Body of pancreas (tissue), 4 donors: ENCODE measurements around the gene BPIFB4. TPM values are rescaled to one million over a fixed set of nuclear protein-coding genes. Genes with fewer than 3 reads are reported as not detected.

Experiments used
- ATAC-seq: fragments of 150-250 bp; one replicate; pipeline ENCODE4 v1.9.1; 2016
- DNase-seq, 4 donors: peaks; one replicate each; pipeline ENCODE4 v3.0.0-alpha.2; 2019
- H3K27ac ChIP-seq, 4 donors: fragments of 200-600 bp; sonication (generic); 1 replicate in 3 of 4; 2 replicates in 1 of 4; pipeline versions ENCODE4 v1.5.1 to v1.6.1; 2016 to 2019; ENCODE audit warnings: mild to moderate bottlenecking in 1 of 4, mixed read lengths in 1 of 4, moderate library complexity in 1 of 4
- H3K27me3 ChIP-seq, 2 donors: fragments of 200-600 bp; sonication (generic); one replicate each; pipeline ENCODE4 v1.6.0; 2016; ENCODE audit warnings: mild to moderate bottlenecking in 1 of 2
- H3K36me3 ChIP-seq, 2 donors: fragments of 200-600 bp; sonication (generic); replicated peaks in 1 of 2; 2 replicates each; pipeline ENCODE4 v1.5.1; 2016; ENCODE audit warnings: low read depth in 2 of 2; ENCODE audit not compliant: insufficient read depth in 1 of 2
- H3K4me1 ChIP-seq: fragments of 200-600 bp; sonication (generic); one replicate; pipeline ENCODE4 v1.6.0; 2016
- H3K4me3 ChIP-seq, 2 donors: fragments of 200-600 bp; sonication (generic); 1 replicate in 1 of 2; 2 replicates in 1 of 2; pipeline ENCODE4 v1.5.1; 2016 to 2019
- H3K9me3 ChIP-seq, 3 donors: fragments of 200-600 bp; sonication (generic); 1 replicate in 2 of 3; 2 replicates in 1 of 3; pipeline ENCODE4 v1.5.1; 2016
- CTCF ChIP-seq, 7 experiments: fragments of 450-650 bp in 4 of 7; fragments of 200-600 bp in 3 of 7; sonication (generic) in 3 of 7; IDR thresholded peaks; one replicate each; pipeline ENCODE4 v1.5.1; 2016 to 2019; ENCODE audit warnings: antibody characterized with exemption in 7 of 7
- POLR2A ChIP-seq, 3 donors: fragments of 450-650 bp; IDR thresholded peaks; one replicate each; pipeline ENCODE4 v1.6.1; 2016; ENCODE audit warnings: antibody characterized with exemption in 3 of 3, mild to moderate bottlenecking in 2 of 3
- whole genome bisulfite sequencing, 2 donors: methylation state at CpG; one replicate each; pipeline ENCODE4 v1.1.5; 2017; 5-methylcytosine and 5-hydroxymethylcytosine counted together
- intact Hi-C: fragments of 100-400 bp; cut with DNase I; formaldehyde crosslinking; loops from one replicate; pipeline ENCODE4 v1.15.1; 2023
- total RNA-seq, 2 donors: library from RNA; depleted of rRNA; stranded (reverse); fragments of >200 nt; gene quantifications; one replicate each; pipeline ENCODE4 v1.1.0, GENCODE V29; 2016

Gene BPIFB4
- total RNA-seq, 2 donors from 2014 or later: not detected

GRCh38 chr20:33033381-33033780 is 46.1 kb upstream of the BPIFB4 start:
- Histone ChIP-seq H3K36me3 (no peaks in the 10 kb centered on the region), H3K27me3 (no peaks in the 10 kb centered on the region), H3K9me3 (no peaks in the 10 kb centered on the region), H3K4me3 (no peak overlapping the region), H3K4me1 (no peaks in the 10 kb centered on the region), H3K27ac (no peak overlapping the region)
- WGBS, 2 donors: 53 to 60% methylated on average over 4 to 5 of the region's 5 CpGs
- no peak for ATAC-seq
- no peak for TF ChIP-seq POLR2A (IDR thresholded peaks at IDR 0.05)
- no peak for TF ChIP-seq CTCF (IDR thresholded peaks at IDR 0.05)
- no peak for DNase-seq
- intact Hi-C loops: no loop called here

- no peaks in the 10 kb centered on the region for H3K9me3 ChIP-seq
- DNase-seq (no peak), ATAC-seq (no peak)
- 53 to 64% methylated on average over 3 to 5 of the region's 5 CpGs for WGBS, 2 donors
- H3K4me3 ChIP-seq: no peak overlapping the region
- no peaks in the 10 kb centered on the region for H3K4me1 ChIP-seq
- H3K27me3 ChIP-seq: no peaks in the 10 kb centered on the region
- TF ChIP-seq CTCF (IDR thresholded peaks at IDR 0.05) (no peak), POLR2A (IDR thresholded peaks at IDR 0.05) (no peak)
- intact Hi-C loops: no loop called here
- H3K27ac ChIP-seq: no peak overlapping the region
- no peaks in the 10 kb centered on the region for H3K36me3 ChIP-seq
Measured at GRCh38 chr20:33034115-33034514, 45.3 kb upstream of the BPIFB4 start.

GRCh38 chr20:33034901-33035492 is 44.4 kb upstream of the BPIFB4 start:
- H3K27ac ChIP-seq: no peak overlapping the region
- no peaks in the 10 kb centered on the region for H3K4me1 ChIP-seq
- TF ChIP-seq CTCF (IDR thresholded peaks at IDR 0.05): no peak
- TF ChIP-seq POLR2A (IDR thresholded peaks at IDR 0.05): no peak
- no peak for ATAC-seq
- WGBS, 2 donors: 65 to 69% methylated on average over 3 to 6 of the region's 6 CpGs
- no peak for DNase-seq
- no peaks in the 10 kb centered on the region for H3K27me3 ChIP-seq
- H3K4me3 ChIP-seq: no peak overlapping the region
- intact Hi-C loops: no loop called here
- H3K9me3 ChIP-seq: no peaks in the 10 kb centered on the region
- H3K36me3 ChIP-seq: no peaks in the 10 kb centered on the region

GRCh38 chr20:33037456-33037855 is 42.0 kb upstream of the BPIFB4 start:
- WGBS, 2 donors: 57 to 60% methylated on average over 2 to 5 of the region's 5 CpGs
- no peak for TF ChIP-seq CTCF (IDR thresholded peaks at IDR 0.05)
- no peak for TF ChIP-seq POLR2A (IDR thresholded peaks at IDR 0.05)

GRCh38 chr20:33038243-33038642 is 41.2 kb upstream of the BPIFB4 start:
- no peak overlapping the region for H3K4me3 ChIP-seq
- 69 to 77% methylated on average over 4 of the region's 4 CpGs for WGBS, 2 donors
- no peak for TF ChIP-seq CTCF (IDR thresholded peaks at IDR 0.05)
- no peak for TF ChIP-seq POLR2A (IDR thresholded peaks at IDR 0.05)

More at GRCh38 chr20:33037456-33037855, 42.0 kb upstream of the BPIFB4 start:
- no peaks in the 10 kb centered on the region for H3K27me3 ChIP-seq
- no peaks in the 10 kb centered on the region for H3K4me1 ChIP-seq
- H3K9me3 ChIP-seq: no peaks in the 10 kb centered on the region
- ATAC-seq (no peak), DNase-seq (no peak)
- H3K27ac ChIP-seq: no peak overlapping the region
- intact Hi-C loops: no loop called here
- H3K4me3 ChIP-seq: no peak overlapping the region
- no peaks in the 10 kb centered on the region for H3K36me3 ChIP-seq

More at GRCh38 chr20:33038243-33038642, 41.2 kb upstream of the BPIFB4 start:
- no peaks in the 10 kb centered on the region for H3K27me3 ChIP-seq
- ATAC-seq (no peak), DNase-seq (no peak)
- intact Hi-C loops: no loop called here
- H3K27ac ChIP-seq: no peak overlapping the region
- H3K9me3 ChIP-seq: no peaks in the 10 kb centered on the region
- no peaks in the 10 kb centered on the region for H3K4me1 ChIP-seq
- no peaks in the 10 kb centered on the region for H3K36me3 ChIP-seq
